NOMO-1 treated with dmso at 0.1 percent for 144 hours (cell line): Measurements from ENCODE around the gene FAM50A.
"Not testable (repeated sequence)": the region's sequence is repeated elsewhere in the genome, so short reads cannot be mapped to it uniquely, and the experiment has no call there.

Source experiments
- DNase-seq: peaks from one replicate; lab custom pipeline; 2025; ENCODE audit not compliant: unreplicated experiment; lab: John Stamatoyannopoulos, UW

FAM50A gene

GRCh38 chrX:154443992-154444754 is at the start of gene FAM50A:
Gene FAM50A, plus strand, starts transcription at chrX:154444141. Its CDS starts 95 bp downstream, at chrX:154444236.
- DNase-seq = no peak

- DNase-seq = not testable (repeated sequence)
Observed at GRCh38 chrX:154396363-154396762, 47.6 kb upstream of the FAM50A start.

- DNase-seq = peak; percentile 39
Observed at GRCh38 chrX:154396973-154397887, 46.7 kb upstream of the FAM50A start.

- DNase-seq = peak; percentile 89
Observed at GRCh38 chrX:154397888-154398667, 45.9 kb upstream of the FAM50A start, which contains the start of gene RPL10. Gene RPL10, plus strand, starts transcription at chrX:154398377. Its CDS starts 143 bp downstream, at chrX:154398520.

- DNase-seq = peak; percentile 53
Observed at GRCh38 chrX:154398668-154399526, 45.0 kb upstream of the FAM50A start.

GRCh38 chrX:154399527-154400368 is 44.2 kb upstream of the FAM50A start:
- no peak for DNase-seq

GRCh38 chrX:154400369-154400817 is 43.5 kb upstream of the FAM50A start:
- DNase-seq = not testable (repeated sequence)

- DNase-seq = no peak
Observed at GRCh38 chrX:154401045-154401799, 42.7 kb upstream of the FAM50A start.

GRCh38 chrX:154401918-154402621 is 41.9 kb upstream of the FAM50A start:
- no peak for DNase-seq

GRCh38 chrX:154402622-154403127 is 41.3 kb upstream of the FAM50A start:
- DNase-seq = no peak

GRCh38 chrX:154403192-154403591 is 40.7 kb upstream of the FAM50A start:
- no peak for DNase-seq

GRCh38 chrX:154403858-154404257 is 40.1 kb upstream of the FAM50A start:
- DNase-seq = no peak

GRCh38 chrX:154404625-154405192 is 39.2 kb upstream of the FAM50A start:
- no peak for DNase-seq

- no peak for DNase-seq
Observed at GRCh38 chrX:154408659-154409221, 35.2 kb upstream of the FAM50A start.

GRCh38 chrX:154409222-154409871 is 34.6 kb upstream of the FAM50A start, which contains the start of gene DNASE1L1:
Gene DNASE1L1, minus strand, starts transcription at chrX:154409254. Its CDS starts 3,686 bp downstream, at chrX:154405568.
- DNase-seq = peak; percentile 81

- peak; percentile 9 for DNase-seq
Observed at GRCh38 chrX:154411981-154412340, 32.0 kb upstream of the FAM50A start.
